HUDEP-2 (cell line): Measurements from ENCODE around the gene CDYL.
A peak's percentile ranks its signal among the peaks of the same experiment; 100 is the strongest.

Source experiments
- DNase-seq, 76 experiments: peaks; one replicate each; lab custom pipeline; 2025; ENCODE audit not compliant: unreplicated experiment in 76 of 76; lab: John Stamatoyannopoulos, UW

The CDYL gene

GRCh38 chr6:4773181-4773580 lies 3.0 kb upstream of the CDYL start:
- no peak for DNase-seq

DNA sequence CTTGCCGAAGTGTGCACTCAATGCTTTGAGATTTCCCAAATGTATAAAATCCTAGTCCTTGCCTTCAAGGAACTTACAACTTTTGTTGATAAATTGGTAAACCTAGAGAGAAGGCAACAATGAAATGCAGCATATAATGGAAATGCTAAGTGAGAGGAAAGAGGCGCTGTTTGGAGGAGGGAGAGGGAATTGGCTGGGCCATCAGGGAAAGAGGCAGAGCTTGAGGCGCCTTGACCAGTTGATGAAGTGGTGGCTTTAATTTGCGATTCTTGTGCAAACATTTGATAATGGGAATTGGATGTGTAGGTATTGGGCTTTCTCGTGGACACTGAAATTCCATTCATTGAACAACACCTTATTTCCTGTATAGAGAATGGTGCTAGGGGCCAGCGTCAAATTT lies 1.9 kb upstream of the CDYL start:
- DNase-seq, result no peak

DNA sequence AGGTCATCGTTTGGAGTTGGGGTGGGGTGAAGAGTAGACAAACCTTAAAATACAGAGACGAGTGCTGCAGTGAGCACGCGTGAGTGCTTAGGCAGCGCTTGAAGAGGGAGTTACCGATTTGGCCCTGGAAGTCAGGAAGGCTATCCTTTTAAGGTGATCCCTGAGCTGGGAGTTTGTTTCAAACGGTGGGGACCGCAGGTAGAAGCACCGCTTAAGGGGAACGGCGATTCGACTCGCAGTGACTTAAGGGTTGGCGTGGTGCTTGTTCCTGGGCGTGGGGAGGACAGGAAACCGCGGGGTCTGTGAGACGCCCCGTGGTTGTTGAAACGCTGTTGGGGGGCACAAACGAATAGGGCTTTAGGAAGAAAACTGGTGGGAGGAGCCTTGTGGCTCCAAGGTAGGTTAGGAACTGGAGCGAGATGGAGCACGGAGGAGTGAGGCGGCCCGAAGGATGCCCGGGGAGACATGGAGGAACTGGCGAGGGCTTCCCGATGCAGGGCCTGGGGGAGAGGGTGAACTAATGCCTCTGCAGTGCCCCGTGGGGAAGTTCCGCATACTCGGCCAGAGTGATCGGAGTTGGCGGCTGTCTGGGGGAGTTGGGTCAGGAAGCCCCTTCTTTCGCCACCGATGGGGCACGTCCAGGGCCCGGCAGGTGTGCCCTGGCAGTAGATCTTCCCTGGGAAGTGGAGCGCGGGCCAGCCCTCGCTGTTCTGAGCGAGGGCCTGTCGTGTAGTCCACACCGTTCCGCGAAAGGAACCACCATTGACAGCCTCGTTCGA lies 1.3 kb upstream of the CDYL start:
- DNase-seq, result peak in 3 of 76 experiments; percentile 40 to 84 (median 41)

- DNase-seq, result peak in 72 of 76 experiments; percentile 26 to 94 (median 81)
These were observed 592 bp upstream of the CDYL start for GRCh38 chr6:4775494-4776130.

GRCh38 chr6:4776493-4777393 lies 539 bp downstream of the CDYL start:
- DNase-seq, result peak in 48 of 76 experiments; percentile 16 to 75 (median 42)

- DNase-seq, result peak in 10 of 76 experiments; percentile 15 to 60 (median 42)
These were observed 1.3 kb downstream of the CDYL start for GRCh38 chr6:4777394-4777935.

DNA sequence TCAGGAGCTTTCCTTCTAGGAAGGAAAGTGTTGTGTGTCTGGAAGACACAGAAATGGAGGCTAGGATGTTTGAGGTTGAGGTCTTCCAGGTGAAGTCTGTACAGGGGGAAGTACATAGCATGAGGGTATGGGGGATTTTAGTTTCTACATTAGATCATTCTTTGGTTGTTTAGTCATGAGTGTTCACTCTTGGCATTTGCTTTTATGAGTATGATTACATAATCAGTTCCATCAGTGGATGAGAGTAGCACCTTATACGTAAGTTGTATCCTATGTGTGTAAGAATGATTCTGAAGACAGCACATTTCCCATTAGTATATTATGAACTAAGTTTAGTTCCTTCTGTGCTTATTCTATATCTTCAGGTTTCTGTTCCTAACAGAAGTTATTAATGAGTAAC lies 1.9 kb downstream of the CDYL start:
- peak in 4 of 76 experiments; percentile 9 to 34 (median 24) for DNase-seq

- peak in 6 of 76 experiments; percentile 29 to 58 (median 30) for DNase-seq
These were observed 4.2 kb downstream of the CDYL start for GRCh38 chr6:4780360-4780812.

DNA sequence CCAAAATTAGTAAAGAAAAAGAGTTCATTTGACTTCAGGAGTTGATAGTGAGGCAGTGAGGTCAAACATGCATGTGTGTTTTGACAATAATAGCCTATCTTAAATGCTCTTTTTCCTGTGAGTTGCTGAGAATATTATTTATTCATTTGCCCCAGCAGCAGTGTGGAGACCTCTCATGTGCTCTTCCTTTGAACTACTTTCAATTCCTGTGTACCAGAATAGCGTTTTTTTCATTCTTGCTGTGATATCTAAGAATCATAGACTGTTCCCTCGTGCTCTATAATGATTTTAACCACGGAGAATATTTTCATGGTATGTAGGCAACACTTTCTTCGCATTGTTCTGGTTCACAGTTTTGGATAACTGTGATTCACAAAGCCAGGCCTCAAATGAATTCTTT lies 5.2 kb downstream of the CDYL start:
- no peak for DNase-seq

GRCh38 chr6:4781967-4782575 lies 5.9 kb downstream of the CDYL start:
- no peak for DNase-seq

- no peak for DNase-seq
These were observed 10.8 kb downstream of the CDYL start for GRCh38 chr6:4786996-4787395.

- no peak for DNase-seq
These were observed 12.3 kb downstream of the CDYL start for GRCh38 chr6:4788482-4788881.

DNA sequence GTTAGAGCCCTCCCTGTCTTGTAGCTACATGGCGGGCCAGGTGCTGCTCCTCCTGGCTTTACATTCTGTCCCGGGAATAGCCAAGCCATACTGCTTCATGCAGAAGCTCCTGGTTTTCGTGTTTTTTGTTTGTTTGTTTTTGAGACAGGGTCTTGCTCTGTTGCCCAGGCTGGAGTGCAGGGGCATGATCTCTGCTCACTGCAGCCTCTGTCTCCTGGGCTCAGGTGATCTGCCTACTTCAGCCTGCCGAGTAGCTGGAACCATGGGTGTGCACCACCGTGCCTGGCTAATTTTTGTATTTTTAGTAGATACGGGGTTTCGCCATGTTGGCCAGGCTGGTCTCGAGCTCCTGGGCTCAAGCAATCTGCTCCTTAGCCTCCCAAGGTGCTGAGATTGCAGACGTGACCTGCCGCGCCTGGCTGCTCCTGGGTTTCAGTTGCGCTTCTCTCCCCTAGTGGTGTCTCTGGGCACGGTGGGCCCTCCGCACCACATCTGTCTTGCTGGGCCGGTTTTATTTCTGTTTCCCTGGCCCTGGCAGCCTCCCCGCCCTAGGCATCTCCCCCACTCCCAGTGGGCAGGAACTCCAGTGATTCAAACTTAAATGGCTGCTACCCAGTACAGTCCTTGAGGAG lies 12.9 kb downstream of the CDYL start:
- DNase-seq, result no peak

DNA sequence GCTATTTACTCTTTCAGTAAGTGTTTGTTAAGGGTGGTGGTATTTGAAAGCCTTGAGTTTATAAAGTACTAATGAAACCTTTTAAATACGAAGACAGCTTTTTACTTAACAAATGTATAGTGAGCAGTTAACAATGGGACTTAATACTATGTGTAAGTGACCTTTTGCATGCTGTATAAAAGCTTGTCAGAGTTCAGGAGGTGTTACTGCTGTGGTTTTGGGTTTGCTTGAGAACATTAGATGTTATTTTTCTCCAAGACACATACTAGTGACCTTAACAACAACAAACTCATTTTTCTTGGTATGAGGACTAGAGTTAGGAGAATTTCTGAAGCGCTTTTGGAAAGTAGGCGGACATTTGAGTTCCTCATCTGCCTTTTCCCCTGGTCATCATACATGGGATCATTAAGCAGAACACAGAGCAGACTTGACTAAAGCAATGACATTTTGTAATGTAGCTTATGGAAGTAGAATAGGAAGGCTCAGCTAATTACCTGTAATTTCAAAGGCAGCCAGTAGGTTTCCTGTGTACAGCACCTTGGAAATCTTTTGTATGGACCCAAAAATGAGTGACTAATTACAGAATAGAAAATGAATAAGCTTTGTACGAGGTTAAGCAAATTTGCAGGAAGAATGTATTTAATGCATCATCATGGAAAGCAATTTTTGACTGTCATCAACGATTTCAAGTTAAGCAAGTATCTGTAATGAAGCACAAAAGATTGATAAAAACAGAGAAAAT lies 14.1 kb downstream of the CDYL start:
- no peak for DNase-seq

DNA sequence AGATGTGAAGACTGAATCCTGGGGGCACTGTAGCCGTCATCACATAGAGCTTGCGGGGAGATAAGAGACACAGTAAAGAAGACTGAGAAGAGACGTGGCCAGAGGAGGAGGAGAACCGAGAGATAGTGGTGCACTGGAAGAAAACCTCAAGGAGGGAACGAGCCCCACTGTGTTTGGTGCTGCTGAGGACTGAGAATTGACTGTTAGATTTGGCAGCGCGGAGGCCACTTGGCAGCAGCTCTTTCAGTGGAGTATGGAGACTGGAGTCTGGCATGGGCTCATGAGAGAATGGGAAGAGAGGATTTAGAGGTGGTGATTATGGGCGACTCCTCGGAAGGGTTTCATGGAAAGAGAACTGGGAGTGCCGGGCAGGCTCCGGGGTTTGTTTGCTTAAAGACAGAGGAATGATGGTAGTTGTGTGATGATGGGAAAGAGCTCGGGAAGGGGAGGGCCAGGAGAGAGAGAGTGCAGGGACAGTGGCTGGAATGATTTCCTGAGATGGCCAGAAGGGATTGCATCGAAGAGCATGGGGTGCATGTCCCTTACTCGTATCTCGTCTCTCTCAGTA lies 18.0 kb downstream of the CDYL start:
- DNase-seq, result peak in 1 of 76 experiments; percentile 14

DNA sequence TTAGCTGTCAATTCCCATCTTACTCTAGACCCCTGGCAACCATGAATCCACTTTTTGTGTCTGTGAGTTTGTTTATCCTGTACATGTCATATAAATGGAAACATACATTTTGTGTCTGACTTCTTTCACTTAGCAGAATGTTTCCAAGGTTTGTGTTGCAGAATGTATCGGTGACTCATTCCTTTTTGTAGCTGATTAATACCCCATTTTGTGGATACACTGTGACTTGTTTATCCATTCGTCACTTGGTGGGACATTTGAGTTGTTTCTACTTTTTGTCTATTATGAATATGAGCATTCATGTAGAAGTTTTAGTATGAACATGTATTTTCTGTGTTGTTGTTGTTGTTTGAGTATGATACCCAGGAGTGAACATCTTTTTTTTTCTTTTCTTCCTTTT lies 21.4 kb downstream of the CDYL start:
- DNase-seq, result no peak

DNA sequence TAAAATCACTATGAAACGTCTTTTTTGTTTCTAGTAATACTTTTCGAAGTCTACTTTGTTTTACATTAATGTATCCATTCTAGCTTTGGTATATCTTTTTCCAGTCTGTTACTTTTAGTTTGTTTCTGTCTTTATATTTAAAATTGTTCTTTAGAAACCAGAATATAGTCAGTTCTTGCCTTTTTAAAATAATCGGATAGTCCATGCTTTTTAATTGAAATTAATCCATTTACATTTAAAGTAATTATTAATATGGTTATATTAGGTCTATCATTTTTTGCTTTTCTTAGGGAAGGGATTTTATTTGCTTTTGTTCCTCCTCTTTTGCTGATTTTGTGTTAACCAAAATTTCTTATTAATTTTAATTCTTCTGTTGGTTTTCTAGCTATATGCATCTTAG lies 23.7 kb downstream of the CDYL start:
- DNase-seq, result no peak

- DNase-seq, result no peak
These were observed 24.5 kb downstream of the CDYL start for GRCh38 chr6:4800662-4801061.
